HL-60 (cell line): ENCODE results near the gene PADI2.

Source experiments
- CTCF ChIP-seq: IDR thresholded peaks from one replicate; pipeline ENCODE4 v1.5.1; 2011; ENCODE audit warnings: low read length, control low read depth, inconsistent platforms; ENCODE audit not compliant: insufficient read depth
- POLR2AphosphoS5 ChIP-seq: IDR thresholded peaks from 2 replicates; pipeline ENCODE4 v1.6.1; 2012; ENCODE audit warnings: low read depth
- REST ChIP-seq: IDR thresholded peaks from 2 replicates; pipeline ENCODE4 v1.6.1; 2012; ENCODE audit warnings: low read depth; ENCODE audit not compliant: insufficient replicate concordance

GRCh38 chr1:17101261-17101660 is 18.0 kb downstream of the PADI2 start:
- TF ChIP-seq CTCF (no peak), POLR2AphosphoS5 (no peak), REST (no peak)
